Cardiac muscle cell (in vitro differentiated cells and primary cell): ENCODE measurements around the gene ATP13A2. TPM values are rescaled to one million over a fixed set of nuclear protein-coding genes. Genes with fewer than 3 reads are reported as not detected.

Experiments
- DNase-seq, 2 donors: peaks; one replicate each; pipeline versions ENCODE4 v3.0.0 to v3.0.0-alpha.2; 2010 to 2017; ENCODE audit warnings: low read depth in 1 of 2, low spot score in 1 of 2
- H3K27ac ChIP-seq: fragments of 200-600 bp; sonication (generic); 2 replicates; pipeline ENCODE4 v1.5.1; 2016
- H3K27me3 ChIP-seq: fragments of 200-600 bp; sonication (generic); 2 replicates; pipeline ENCODE4 v1.6.0; 2016; ENCODE audit warnings: control low read depth
- H3K36me3 ChIP-seq: fragments of 200-600 bp; sonication (generic); 2 replicates; pipeline ENCODE4 v1.5.1; 2016; ENCODE audit warnings: control low read depth
- H3K4me1 ChIP-seq: fragments of 200-600 bp; sonication (generic); 2 replicates; pipeline ENCODE4 v1.8.1; 2017; ENCODE audit warnings: low read depth, mild to moderate bottlenecking, mixed run types
- H3K4me3 ChIP-seq: fragments of 200-600 bp; sonication (generic); 2 replicates; pipeline ENCODE4 v1.5.1; 2016; ENCODE audit warnings: mild to moderate bottlenecking
- H3K9me3 ChIP-seq: fragments of 200-600 bp; sonication (generic); 2 replicates; pipeline ENCODE4 v1.5.1; 2017; ENCODE audit warnings: low read depth, mild to moderate bottlenecking, control low read depth
- polyA plus RNA-seq: library from polyadenylated mRNA; unstranded; fragments of >200 nt; fragmentation: Nextera tagmentation; extraction: Ambion mirVana; gene quantifications from 2 replicates; pipeline ENCODE4 v1.2.1, GENCODE V29; 2016
- total RNA-seq: library from RNA; depleted of rRNA; stranded (reverse); fragments of >200 nt; gene quantifications from 2 replicates; pipeline ENCODE4 v1.2.3, GENCODE V29; 2016
- TF ChIP-seq, protein P1 (sequence below): IDR thresholded peaks from 2 replicates; pipeline ENCODE4 v1.5.1; 2012; ENCODE audit warnings: low read depth, mild to moderate bottlenecking, low read length

The ATP13A2 gene
- total and polyA plus RNA-seq, 2 experiments from 2014 or later: 44.7 to 76.8 TPM

DNA sequence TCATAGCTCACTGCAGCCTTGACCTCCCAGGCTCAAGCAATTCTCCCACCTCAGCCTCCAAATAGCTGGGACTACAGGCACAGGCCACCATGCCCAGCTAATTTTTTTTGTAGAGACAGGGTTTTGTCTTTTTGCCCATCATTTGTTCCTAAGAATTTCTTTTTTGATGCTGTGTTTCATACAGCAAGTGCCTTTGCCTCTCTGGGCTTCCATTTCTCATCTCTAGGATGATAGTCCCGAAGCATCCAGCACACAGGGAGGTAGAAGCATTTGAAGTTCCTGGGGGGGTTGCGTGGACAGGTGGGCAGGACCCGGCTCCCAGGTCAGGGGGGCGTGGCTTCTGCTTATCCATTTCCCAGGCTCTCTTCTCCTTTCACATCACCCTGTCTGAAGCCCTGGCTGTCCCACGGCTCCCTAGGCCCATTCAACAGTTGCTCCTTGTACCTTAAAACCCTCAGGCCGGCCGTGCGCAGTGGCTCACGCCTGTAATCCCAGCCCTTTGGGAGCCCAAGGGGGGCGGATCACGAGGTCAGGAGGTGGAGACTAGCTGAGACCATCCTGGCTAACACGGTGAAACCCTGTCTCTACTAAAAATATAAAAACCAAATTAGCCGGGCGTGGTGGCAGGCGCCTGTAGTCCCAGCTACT, 3.4 kb downstream of the ATP13A2 start:
- TF ChIP-seq, protein P1, sequence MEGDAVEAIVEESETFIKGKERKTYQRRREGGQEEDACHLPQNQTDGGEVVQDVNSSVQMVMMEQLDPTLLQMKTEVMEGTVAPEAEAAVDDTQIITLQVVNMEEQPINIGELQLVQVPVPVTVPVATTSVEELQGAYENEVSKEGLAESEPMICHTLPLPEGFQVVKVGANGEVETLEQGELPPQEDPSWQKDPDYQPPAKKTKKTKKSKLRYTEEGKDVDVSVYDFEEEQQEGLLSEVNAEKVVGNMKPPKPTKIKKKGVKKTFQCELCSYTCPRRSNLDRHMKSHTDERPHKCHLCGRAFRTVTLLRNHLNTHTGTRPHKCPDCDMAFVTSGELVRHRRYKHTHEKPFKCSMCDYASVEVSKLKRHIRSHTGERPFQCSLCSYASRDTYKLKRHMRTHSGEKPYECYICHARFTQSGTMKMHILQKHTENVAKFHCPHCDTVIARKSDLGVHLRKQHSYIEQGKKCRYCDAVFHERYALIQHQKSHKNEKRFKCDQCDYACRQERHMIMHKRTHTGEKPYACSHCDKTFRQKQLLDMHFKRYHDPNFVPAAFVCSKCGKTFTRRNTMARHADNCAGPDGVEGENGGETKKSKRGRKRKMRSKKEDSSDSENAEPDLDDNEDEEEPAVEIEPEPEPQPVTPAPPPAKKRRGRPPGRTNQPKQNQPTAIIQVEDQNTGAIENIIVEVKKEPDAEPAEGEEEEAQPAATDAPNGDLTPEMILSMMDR: no peak
- no peak for DNase-seq

DNA sequence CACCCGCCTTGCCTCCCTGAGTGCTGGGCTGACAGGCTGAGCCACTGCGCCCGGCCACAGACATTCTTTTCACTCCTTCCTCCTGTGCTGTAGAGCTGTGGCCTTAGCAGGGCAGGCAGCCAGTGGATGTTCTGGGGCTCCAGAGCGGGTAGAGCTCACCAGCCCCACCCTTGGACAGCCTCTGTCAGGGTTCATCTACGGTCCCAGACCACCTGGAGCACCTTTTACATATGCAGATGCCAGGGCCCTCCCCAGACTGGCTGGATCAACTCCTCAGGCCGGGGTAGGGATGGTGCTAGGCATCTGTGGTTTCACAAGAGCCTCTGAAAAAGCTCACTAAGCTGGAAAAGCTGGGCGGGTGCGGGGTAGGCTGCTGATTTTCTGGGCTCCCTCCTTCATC, 4.6 kb downstream of the ATP13A2 start:
- no peak overlapping the region for H3K4me3 ChIP-seq
- no peaks in the 10 kb centered on the region for H3K27me3 ChIP-seq
- no peak for DNase-seq
- H3K36me3 ChIP-seq: peaks cover 5% of the 10 kb centered on the region
- no peaks in the 10 kb centered on the region for H3K4me1 ChIP-seq
- no peaks in the 10 kb centered on the region for H3K9me3 ChIP-seq
- TF ChIP-seq, protein P1: no peak
- no peak overlapping the region for H3K27ac ChIP-seq

More for the DNA sequence above, 3.4 kb downstream of the ATP13A2 start:
- H3K27ac ChIP-seq: no peak overlapping the region
- H3K4me3 ChIP-seq: no peak overlapping the region
- H3K36me3 ChIP-seq: peaks cover 2% of the 10 kb centered on the region
- H3K27me3 ChIP-seq: no peaks in the 10 kb centered on the region
- no peaks in the 10 kb centered on the region for H3K4me1 ChIP-seq
- no peaks in the 10 kb centered on the region for H3K9me3 ChIP-seq

DNA sequence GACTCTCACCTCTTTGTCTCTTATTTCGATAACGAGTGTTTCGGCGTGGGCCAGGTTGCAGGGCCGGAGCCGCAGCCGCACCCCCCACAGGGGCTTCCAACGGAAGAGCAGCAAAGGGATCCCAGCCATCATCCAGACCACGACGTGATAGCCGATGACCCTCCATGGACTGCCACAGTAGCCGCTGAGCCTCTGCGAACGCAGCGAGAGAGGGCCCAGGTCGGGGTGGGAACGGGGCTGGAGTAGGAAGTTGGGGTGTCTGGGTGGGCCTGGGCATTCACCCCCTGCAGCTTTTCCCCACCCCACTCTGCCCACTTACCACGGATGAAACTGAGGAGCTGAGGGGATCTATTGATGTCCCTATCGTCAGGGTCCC, 6.4 kb downstream of the ATP13A2 start:
- peaks cover 5% of the 10 kb centered on the region for H3K36me3 ChIP-seq
- no peaks in the 10 kb centered on the region for H3K9me3 ChIP-seq
- no peak overlapping the region for H3K27ac ChIP-seq
- H3K4me3 ChIP-seq: no peak overlapping the region
- TF ChIP-seq, protein P1: no peak
- H3K4me1 ChIP-seq: no peaks in the 10 kb centered on the region
- no peaks in the 10 kb centered on the region for H3K27me3 ChIP-seq
- no peak for DNase-seq

DNA sequence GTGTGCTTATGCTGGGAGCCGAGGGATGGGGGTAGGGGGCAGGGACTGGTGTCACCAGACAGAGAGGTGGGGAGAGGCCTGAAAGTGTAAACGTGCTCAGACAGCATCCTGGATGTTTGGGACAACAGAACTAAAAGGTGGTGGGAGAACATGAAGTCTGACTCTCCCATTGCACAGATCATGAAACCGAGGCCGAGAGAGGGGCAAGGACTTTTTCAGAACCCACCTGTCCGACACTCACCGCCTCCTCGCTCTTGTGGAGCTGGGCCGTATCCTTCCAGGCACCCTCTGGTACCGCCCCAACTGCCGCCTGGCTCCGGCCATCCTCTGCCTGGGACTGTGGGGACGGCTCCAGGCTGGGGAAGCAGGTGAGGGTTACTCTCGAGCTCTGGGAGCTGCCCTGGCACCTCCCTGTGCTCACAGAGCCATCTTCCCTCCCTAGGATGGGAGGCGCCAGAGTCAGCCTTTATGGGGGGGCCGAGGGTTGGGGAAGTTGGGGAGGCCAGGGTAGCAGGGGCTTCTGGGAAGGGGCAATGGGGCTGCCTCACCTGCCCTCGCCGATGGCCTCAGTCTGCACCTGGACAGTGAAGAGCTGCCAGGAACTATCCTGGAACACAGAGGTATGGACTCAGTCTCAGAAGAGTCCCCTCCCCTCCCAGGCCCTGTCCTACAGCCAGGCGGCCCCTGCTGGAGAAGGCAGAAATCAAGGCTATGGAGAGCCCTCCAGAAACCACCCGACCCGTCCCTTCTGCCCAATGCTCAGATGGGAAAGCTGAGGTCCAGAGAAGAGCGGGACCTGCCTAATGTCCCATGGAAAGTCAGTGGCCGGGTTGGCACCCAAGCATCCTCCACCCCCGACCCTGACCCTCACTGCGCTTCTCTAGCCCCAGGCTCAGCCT, 7.0 kb downstream of the ATP13A2 start:
- DNase-seq: no peak
- no peak overlapping the region for H3K27ac ChIP-seq
- TF ChIP-seq, protein P1: peak; percentile 14
- H3K9me3 ChIP-seq: no peaks in the 10 kb centered on the region
- no peaks in the 10 kb centered on the region for H3K27me3 ChIP-seq
- H3K4me1 ChIP-seq: no peaks in the 10 kb centered on the region
- H3K4me3 ChIP-seq: no peak overlapping the region
- H3K36me3 ChIP-seq: peaks cover 5% of the 10 kb centered on the region

DNA sequence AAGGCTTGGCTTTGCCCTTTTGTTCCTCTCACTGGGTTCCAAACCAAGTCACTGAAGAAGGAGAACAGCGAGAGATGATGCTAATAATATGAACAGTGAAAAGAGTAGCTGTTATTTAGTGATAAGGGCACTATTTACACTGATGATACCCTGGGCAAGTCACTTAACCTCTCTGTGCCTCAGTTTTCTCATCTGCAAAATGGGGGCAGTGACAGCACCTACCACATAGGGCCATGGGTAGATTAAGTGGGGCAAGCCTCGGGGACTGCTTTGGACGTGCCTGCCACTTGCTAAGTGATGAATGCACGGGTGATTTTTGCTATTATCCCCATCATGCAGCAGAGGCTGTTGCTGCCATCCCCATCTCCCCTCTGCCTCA, 9.2 kb downstream of the ATP13A2 start:
- Histone ChIP-seq H3K27me3 (no peaks in the 10 kb centered on the region), H3K4me3 (no peak overlapping the region), H3K9me3 (no peaks in the 10 kb centered on the region), H3K27ac (no peak overlapping the region), H3K4me1 (no peaks in the 10 kb centered on the region), H3K36me3 (peaks cover 5% of the 10 kb centered on the region)
- TF ChIP-seq, protein P1: no peak
- DNase-seq: no peak
